Stomach (tissue), 9 donors: ENCODE measurements around the gene TMEM181. TPM values are rescaled to one million over a fixed set of nuclear protein-coding genes. Genes with fewer than 3 reads are reported as not detected.

ENCODE experiments used
- DNase-seq, 2 donors: peaks; one replicate each; pipeline versions ENCODE4 v3.0.0 to v3.0.0-alpha.2; 2013 to 2019
- H3K27ac ChIP-seq, 5 donors: fragments of 200-600 bp in 4 of 5; sonication (generic) in 4 of 5; one replicate each; pipeline ENCODE4 v1.5.1; 2013 to 2019; ENCODE audit warnings: mild to moderate bottlenecking in 1 of 5, moderate library complexity in 1 of 5
- H3K27me3 ChIP-seq, 3 donors: fragments of 200-600 bp; sonication (generic); one replicate each; pipeline ENCODE4 v1.5.1; 2017 to 2019; ENCODE audit warnings: mixed run types in 1 of 3
- H3K36me3 ChIP-seq, 4 donors: fragments of 200-600 bp; sonication (generic); 1 replicate in 3 of 4; 2 replicates in 1 of 4; pipeline ENCODE4 v1.5.1; 2016 to 2019
- H3K4me1 ChIP-seq, 4 donors: fragments of 200-600 bp; sonication (generic); one replicate each; pipeline ENCODE4 v1.5.1; 2016 to 2019
- H3K4me3 ChIP-seq, 4 donors: fragments of 200-600 bp; sonication (generic) in 3 of 4; one replicate each; pipeline ENCODE4 v1.5.1; 2016 to 2019; ENCODE audit warnings: mild to moderate bottlenecking in 1 of 4
- H3K9me3 ChIP-seq, 4 donors: fragments of 200-600 bp; sonication (generic); one replicate each; pipeline ENCODE4 v1.5.1; 2016 to 2019
- EP300 ChIP-seq: sonication (generic); formaldehyde crosslinking; IDR thresholded peaks from one replicate; pipeline ENCODE4 v1.6.1; 2017; ENCODE audit warnings: antibody characterized with exemption
- POLR2A ChIP-seq, 4 donors: fragments of 450-650 bp; IDR thresholded peaks; one replicate each; pipeline ENCODE4 v1.6.1; 2016; ENCODE audit warnings: antibody characterized with exemption in 4 of 4, control low read depth in 2 of 4, mild to moderate bottlenecking in 1 of 4, moderate library complexity in 1 of 4
- POLR2AphosphoS5 ChIP-seq, 3 donors: sonication (generic); formaldehyde crosslinking; IDR thresholded peaks; one replicate each; pipeline ENCODE4 v1.6.1; 2016; ENCODE audit warnings: antibody characterized with exemption in 3 of 3
- WGBS, 5 donors: extraction: QIAGEN DNeasy Blood & Tissue Kit in 3 of 5; methylation state at CpG; one replicate each; pipeline versions ENCODE4 v1.1.5 to v1.1.7; 2013 to 2018; 5-methylcytosine and 5-hydroxymethylcytosine counted together
- intact Hi-C: fragments of 100-400 bp; cut with DNase I; formaldehyde crosslinking; loops from one replicate; pipeline ENCODE4 v1.15.1; 2023; ENCODE audit warnings: low total_unique reads
- polyA plus RNA-seq, 3 donors: library from polyadenylated mRNA; stranded (reverse); fragments of 200-250 nt; gene quantifications; one replicate each; pipeline ENCODE4 v1.2.3, GENCODE V29; 2013
- total RNA-seq, 5 donors: library from RNA; depleted of rRNA; stranded (reverse); fragments of >200 nt; gene quantifications; one replicate each; pipeline versions ENCODE4 v1.1.0 to v1.2.3, GENCODE V29; 2014 to 2016
- TF ChIP-seq, protein P1 (sequence below), 7 experiments: fragments of 450-650 bp in 4 of 7; fragments of 200-600 bp in 3 of 7; sonication (generic) in 3 of 7; IDR thresholded peaks; one replicate each; pipeline ENCODE4 v1.5.1; 2016 to 2019; ENCODE audit warnings: antibody characterized with exemption in 7 of 7, control low read depth in 2 of 7, mild to moderate bottlenecking in 1 of 7
- donor health status: healthy with polysubstance abuse.
- donor health status: Bipolar disorder and iron deficiency.
- donor health status: healthy.

TMEM181 gene
- total and polyA plus RNA-seq, 8 donors = 2.9 to 62.2 (median 15.0) TPM

DNA sequence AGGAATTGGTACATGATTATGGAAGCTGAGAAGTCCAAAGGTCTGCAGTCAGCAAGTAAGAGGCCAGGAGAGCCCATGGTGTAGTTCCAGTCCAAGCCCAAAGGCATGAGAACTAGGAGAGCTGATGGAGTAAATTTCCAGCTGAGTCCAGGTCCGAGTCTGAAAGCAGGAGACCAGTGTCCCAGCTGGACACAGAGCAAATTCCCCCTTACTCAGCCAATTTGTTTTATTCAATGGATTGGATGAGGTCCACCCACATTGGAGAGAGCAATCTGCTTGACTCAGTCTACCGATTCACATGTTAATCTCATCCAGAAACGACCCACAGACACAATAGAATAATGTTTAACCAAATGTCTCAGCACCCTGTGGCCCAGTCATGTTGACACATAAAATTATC is 14.9 kb downstream of the TMEM181 start:
- intact Hi-C loops = no loop called here
- H3K4me1 ChIP-seq = peaks cover 29 to 62% (median 56%) of the 10 kb centered on the region in 4 donors
- no peak overlapping the region for H3K4me3 ChIP-seq
- H3K36me3 ChIP-seq = peaks cover 0 to 20% (median 2%) of the 10 kb centered on the region in 4 donors
- TF ChIP-seq POLR2AphosphoS5 (IDR thresholded peaks at IDR 0.05) (no peak), EP300 (no peak), POLR2A (IDR thresholded peaks at IDR 0.05) (no peak)
- TF ChIP-seq, protein P1, sequence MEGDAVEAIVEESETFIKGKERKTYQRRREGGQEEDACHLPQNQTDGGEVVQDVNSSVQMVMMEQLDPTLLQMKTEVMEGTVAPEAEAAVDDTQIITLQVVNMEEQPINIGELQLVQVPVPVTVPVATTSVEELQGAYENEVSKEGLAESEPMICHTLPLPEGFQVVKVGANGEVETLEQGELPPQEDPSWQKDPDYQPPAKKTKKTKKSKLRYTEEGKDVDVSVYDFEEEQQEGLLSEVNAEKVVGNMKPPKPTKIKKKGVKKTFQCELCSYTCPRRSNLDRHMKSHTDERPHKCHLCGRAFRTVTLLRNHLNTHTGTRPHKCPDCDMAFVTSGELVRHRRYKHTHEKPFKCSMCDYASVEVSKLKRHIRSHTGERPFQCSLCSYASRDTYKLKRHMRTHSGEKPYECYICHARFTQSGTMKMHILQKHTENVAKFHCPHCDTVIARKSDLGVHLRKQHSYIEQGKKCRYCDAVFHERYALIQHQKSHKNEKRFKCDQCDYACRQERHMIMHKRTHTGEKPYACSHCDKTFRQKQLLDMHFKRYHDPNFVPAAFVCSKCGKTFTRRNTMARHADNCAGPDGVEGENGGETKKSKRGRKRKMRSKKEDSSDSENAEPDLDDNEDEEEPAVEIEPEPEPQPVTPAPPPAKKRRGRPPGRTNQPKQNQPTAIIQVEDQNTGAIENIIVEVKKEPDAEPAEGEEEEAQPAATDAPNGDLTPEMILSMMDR (IDR thresholded peaks at IDR 0.05) = no peak
- peak overlapping the region in 4 of 5 donors; percentile 26 to 87 (median 63) for H3K27ac ChIP-seq
- H3K9me3 ChIP-seq = no peaks in the 10 kb centered on the region
- no peak for DNase-seq
- no peaks in the 10 kb centered on the region for H3K27me3 ChIP-seq
- WGBS, 5 donors = 41 to 68% (median 61%) methylated on average over 3 of the region's 3 CpGs

DNA sequence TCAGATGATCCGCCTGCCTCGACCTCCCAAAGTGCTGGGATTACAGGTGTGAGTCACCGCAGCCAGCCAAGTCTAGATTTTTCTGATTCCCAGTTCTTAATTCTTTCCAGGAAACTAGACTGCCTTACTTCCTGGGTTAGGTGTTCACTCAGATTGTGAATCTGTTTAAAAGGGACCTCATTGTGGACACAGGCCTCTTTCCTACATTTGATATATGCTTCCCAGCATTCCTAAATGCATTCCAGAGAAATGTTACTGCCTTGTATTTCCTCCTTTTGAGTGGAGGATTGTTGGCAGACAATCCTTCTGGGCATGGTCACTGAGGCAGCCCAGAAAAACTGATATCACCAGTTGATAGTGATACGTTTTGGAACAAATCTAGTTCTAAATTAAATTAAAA is 15.7 kb downstream of the TMEM181 start:
- DNase-seq = no peak
- Histone ChIP-seq H3K4me1 (peaks cover 24 to 57% (median 51%) of the 10 kb centered on the region in 4 donors), H3K27ac (peak overlapping the region; percentile 26 to 87 (median 65)), H3K36me3 (peaks cover 0 to 23% (median 2%) of the 10 kb centered on the region in 4 donors), H3K9me3 (no peaks in the 10 kb centered on the region), H3K4me3 (no peak overlapping the region), H3K27me3 (no peaks in the 10 kb centered on the region)
- intact Hi-C loops = no loop called here
- WGBS, 5 donors = 25 to 63% (median 42%) methylated on average over 4 of the region's 4 CpGs
- TF ChIP-seq EP300 (no peak), POLR2AphosphoS5 (IDR thresholded peaks at IDR 0.05) (peak in 2 of 3 donors; percentile 53 to 59)

DNA sequence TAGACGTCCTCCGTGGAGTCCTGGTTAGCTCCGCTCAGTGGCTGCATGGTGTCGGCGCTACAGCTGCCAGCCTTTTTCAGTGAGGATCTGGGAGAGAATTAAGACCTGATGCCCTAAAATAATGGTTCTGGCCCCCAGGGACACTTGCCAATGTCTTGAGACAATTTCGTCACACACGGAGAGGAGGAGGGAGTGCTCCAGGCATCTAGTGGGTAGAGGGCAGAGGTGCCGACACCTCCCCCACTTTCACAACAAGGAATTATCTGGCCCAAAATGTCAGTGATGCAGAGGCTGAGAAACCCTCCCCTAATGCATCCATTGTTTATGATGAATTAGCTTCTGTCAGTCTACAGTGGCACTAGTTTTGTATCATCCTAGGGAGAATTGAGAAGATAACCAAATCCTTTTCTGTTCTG is 24.4 kb downstream of the TMEM181 start:
- H3K36me3 ChIP-seq = peaks cover 42 to 88% (median 76%) of the 10 kb centered on the region in 4 donors
- H3K9me3 ChIP-seq = no peaks in the 10 kb centered on the region
- no peak for DNase-seq
- H3K27ac ChIP-seq = no peak overlapping the region
- no peak overlapping the region for H3K4me3 ChIP-seq
- WGBS, 5 donors = 93 to 96% (median 95%) methylated on average over 8 of the region's 8 CpGs
- H3K27me3 ChIP-seq = no peaks in the 10 kb centered on the region
- no peaks in the 10 kb centered on the region for H3K4me1 ChIP-seq
- intact Hi-C loops = no loop called here
- TF ChIP-seq EP300 (no peak), POLR2A (IDR thresholded peaks at IDR 0.05) (no peak), POLR2AphosphoS5 (IDR thresholded peaks at IDR 0.05) (no peak)
- TF ChIP-seq, protein P1 (IDR thresholded peaks at IDR 0.05) = no peak

DNA sequence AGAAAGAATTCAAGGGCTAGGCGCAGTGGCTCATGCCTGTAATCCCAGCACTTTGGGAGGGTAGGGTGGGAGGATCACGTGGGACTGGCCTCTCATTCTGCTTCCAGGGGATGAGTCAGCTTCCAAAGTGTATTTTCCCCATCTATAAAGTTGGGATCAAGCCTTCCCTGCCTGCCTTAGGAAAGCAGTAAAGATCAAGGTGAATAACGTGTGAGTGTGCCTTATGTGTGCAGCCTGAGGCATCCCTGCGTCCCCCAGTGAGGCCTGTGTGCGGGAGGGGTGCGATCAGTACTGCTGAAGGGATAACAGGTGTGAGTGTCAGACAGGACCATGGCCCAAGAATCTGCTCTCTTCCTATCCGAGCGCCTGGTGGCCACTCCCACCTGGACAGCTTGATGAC is 26.8 kb downstream of the TMEM181 start:
- TF ChIP-seq POLR2A (IDR thresholded peaks at IDR 0.05) (no peak), POLR2AphosphoS5 (IDR thresholded peaks at IDR 0.05) (no peak), EP300 (no peak)
- TF ChIP-seq, protein P1 (IDR thresholded peaks at IDR 0.05) = no peak
- H3K4me3 ChIP-seq = no peak overlapping the region
- DNase-seq = no peak
- WGBS, 5 donors = 97 to 100% (median 98%) methylated on average over 6 to 8 of the region's 8 CpGs
- no peaks in the 10 kb centered on the region for H3K9me3 ChIP-seq
- H3K27me3 ChIP-seq = no peaks in the 10 kb centered on the region
- H3K4me1 ChIP-seq = no peaks in the 10 kb centered on the region
- H3K36me3 ChIP-seq = peaks cover 64 to 98% (median 92%) of the 10 kb centered on the region in 4 donors
- H3K27ac ChIP-seq = no peak overlapping the region
- intact Hi-C loops = no loop called here

DNA sequence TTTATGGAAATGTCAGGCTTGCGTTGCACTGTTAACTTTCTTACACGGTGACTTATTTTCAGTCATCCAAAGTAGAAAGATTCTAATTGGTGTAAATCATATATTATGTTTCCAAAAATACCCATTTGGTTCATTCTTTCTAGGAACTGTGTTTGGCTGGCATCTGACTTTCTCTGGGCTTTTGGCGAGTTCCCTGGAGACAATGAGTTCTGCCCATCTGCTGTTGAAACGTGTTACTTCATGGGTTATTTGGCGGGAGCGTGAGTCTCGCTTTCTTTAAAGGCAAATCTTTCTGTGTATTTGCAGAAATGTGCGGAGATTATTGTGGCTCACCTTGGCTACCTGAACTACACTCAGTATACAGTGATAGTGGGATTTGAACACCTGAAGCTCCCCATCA is 29.5 kb downstream of the TMEM181 start:
- Histone ChIP-seq H3K9me3 (no peaks in the 10 kb centered on the region), H3K4me3 (no peak overlapping the region), H3K27ac (no peak overlapping the region), H3K27me3 (no peaks in the 10 kb centered on the region), H3K4me1 (no peaks in the 10 kb centered on the region), H3K36me3 (peaks cover 77 to 98% (median 97%) of the 10 kb centered on the region in 4 donors)
- no peak for TF ChIP-seq EP300
- TF ChIP-seq POLR2AphosphoS5 (IDR thresholded peaks at IDR 0.05) = no peak
- TF ChIP-seq POLR2A (IDR thresholded peaks at IDR 0.05) = no peak
- TF ChIP-seq, protein P1 (IDR thresholded peaks at IDR 0.05) = no peak
- 86 to 91% (median 89%) methylated on average over 8 of the region's 8 CpGs for WGBS, 5 donors
- intact Hi-C loops = no loop called here
- DNase-seq = no peak
